ENCODE results near the gene HNRNPDL.
"Not testable (repeated sequence)": the region's sequence is repeated elsewhere in the genome, so short reads cannot be mapped to it uniquely, and the experiment has no call there.

The HNRNPDL gene

DNA sequence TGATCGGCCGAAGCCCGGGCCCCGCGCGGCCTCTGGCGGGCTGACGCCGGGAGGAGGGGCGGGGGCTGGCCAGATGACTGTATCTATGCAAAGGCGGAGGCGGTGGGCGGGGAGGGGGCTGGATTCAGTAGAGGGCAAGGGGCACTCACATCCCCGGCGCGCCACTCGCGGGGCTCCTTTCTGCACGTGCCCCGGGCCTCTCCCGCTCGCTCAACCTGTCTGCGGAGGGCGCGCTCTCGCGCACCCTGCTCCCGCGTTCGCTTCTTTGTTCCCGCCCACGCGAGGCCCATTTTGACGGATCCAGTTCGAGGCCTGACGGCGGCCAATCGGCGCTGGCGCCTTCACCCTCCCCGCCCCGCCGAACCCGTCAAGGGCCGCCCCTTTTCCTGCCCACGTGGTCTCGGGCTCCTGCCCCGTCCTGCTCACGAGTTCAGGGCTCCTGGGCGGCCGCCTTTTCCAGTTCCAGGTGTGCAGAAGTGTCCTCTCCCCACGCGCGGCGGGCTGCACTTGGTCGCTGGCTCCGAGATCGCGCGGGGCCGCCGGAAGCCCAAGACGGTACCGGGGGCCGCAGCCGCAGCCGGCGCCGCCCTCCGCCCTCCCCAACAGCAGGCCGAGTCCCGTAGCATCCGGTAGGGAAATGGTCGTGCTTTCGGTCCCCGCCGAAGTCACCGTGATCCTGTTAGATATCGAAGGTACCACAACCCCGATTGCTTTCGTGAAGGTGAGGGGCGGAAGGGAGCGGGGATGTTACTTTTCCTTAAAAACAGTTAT lies at the start of gene HNRNPDL, which contains the start of gene ENOPH1:
TSS of gene HNRNPDL (minus strand) at position 270 of the 771 bp plus-strand sequence. CDS start 772 bp downstream, outside the sequence.
TSS of gene ENOPH1 (plus strand) at position 398 of the 771 bp plus-strand sequence. CDS start at position 638, 240 bp downstream.
- DNase-seq = peak; percentile 94

- no peak for DNase-seq
Observed at GRCh38 chr4:82479562-82479961, 49.3 kb upstream of the HNRNPDL start.

DNA sequence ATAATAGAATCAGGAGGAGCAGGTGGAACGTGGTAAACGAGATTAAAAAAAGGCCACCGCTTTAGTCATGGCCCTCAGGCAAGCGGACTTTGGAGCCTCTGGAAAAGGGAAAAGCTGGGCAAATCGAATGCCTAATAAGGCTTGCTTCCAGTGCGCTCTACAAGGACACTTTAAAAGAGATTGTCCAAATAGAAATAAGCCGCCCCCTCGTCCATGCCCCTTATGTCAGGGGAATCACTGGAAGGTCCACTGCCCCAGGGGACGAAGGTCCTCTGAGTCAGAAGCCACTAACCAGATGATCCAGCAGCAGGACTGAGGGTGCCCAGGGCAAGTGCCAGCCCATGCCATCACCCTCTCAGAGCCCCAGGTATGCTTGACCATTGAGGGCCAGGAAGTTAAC lies 47.2 kb upstream of the HNRNPDL start:
- not testable (repeated sequence) for DNase-seq

- DNase-seq = not testable (repeated sequence)
Observed at GRCh38 chr4:82475931-82476330, 45.7 kb upstream of the HNRNPDL start.

DNA sequence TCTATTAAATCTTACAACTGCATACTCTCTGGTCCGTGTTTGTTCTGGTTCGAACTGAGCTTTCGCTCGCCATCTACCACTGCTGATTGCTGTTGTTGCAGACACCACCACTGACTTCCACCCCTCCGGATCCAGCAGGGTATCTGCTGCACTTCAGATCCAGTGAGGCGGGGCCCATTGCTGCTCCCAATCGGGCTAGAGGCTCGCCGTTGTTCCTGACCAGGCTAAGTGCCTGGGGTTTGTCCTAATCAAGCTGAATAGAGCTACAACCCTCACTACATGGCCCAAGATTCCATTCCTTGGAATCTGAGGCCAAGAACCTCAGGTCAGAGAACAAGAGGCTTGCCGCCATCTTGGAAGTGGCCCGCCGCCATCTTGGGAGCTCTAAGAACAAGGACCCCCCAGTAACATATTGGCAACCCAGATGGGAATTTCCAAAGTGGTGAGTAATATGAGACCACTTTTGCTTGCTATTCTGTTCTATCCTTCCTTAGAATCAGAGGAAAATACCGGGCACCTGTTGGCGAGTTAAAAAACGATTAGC lies 43.4 kb upstream of the HNRNPDL start:
- DNase-seq = no peak

GRCh38 chr4:82473080-82473479 lies 42.8 kb upstream of the HNRNPDL start:
- not testable (repeated sequence) for DNase-seq

GRCh38 chr4:82469791-82470345 lies 39.6 kb upstream of the HNRNPDL start:
- DNase-seq = no peak

DNA sequence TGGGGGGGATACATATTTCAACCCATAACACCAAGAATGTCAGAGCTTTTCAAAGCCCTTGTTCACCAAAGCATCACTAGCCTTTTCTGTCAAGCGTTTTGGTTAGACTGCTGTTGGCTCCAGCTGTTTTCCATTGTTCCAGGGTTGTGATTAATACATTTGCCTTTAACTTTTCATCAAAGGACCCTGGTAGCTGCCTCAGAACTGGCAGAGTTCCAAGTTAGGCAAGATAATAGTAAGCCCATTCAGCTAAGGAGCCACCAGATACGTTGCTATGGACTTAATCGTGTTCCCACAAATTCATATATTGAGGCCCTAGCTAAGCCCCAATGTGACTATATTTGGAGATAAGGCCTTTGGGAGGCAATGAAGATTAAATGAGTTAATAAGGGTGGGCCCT lies 37.2 kb upstream of the HNRNPDL start:
- no peak for DNase-seq

- DNase-seq = no peak
Observed at GRCh38 chr4:82463221-82463620, 33.0 kb upstream of the HNRNPDL start.

DNA sequence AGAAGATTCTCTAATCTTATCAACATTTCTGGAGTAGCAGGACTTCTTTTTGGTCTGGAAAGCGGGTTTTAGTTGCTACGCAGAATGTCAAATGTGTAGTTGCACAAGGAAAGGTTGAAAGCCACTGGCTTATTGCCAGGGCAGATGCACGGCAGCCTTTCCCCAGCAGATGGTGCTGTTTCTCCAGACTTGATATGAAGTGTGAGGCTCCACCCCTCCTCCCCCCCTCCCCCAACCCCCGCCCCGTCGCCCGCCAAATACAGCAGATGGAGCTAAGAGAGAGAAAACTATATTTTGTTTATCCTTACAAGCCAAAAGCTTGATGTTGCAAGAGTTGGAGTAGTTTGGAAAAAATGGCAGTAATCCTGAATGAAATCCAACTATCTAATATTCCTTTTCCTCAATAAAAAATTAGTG lies 32.2 kb upstream of the HNRNPDL start:
- peak; percentile 65 for DNase-seq

DNA sequence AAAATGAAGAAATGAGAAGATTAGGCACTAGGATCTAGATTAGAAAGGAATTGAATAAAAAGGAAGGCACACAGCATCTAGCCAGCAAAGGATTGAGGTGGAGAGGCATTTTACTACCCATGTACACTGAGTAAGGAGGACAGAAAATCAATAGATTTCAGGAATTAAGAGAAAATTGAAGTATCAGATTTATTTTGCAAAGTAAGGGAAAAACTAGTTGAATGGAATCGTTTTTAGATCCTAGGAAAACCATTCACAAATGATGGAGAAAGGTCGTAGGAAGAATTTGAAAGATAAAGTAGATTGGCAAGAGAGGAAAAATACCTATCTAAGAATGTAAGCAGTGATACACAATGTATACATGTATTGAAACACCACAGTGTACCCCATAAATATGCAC lies 31.4 kb upstream of the HNRNPDL start:
- DNase-seq = no peak

- DNase-seq = no peak
Observed at GRCh38 chr4:82458729-82459128, 28.5 kb upstream of the HNRNPDL start.

- no peak for DNase-seq
Observed at GRCh38 chr4:82457266-82457665, 27.0 kb upstream of the HNRNPDL start.

- no peak for DNase-seq
Observed at GRCh38 chr4:82452026-82452425, 21.8 kb upstream of the HNRNPDL start.

GRCh38 chr4:82450966-82451755 lies 20.9 kb upstream of the HNRNPDL start:
- DNase-seq = no peak

DNA sequence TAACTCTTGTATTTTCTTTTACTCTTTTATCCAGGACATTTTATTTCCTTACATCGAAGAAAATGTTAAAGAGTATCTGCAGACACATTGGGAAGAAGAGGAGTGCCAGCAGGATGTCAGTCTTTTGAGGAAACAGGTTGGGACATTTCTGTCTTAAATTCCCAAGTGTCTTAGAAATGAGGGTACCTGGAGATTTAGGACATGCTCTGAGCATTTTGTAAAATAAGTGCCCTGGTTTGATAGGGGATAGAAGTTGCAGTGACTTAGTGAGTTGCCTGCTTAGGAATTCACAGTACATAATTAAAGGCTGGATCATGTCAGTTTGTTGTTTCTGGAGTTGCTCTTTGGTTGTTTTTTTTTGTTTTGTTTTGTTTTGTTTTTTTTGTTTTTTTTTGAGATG lies 17.6 kb upstream of the HNRNPDL start:
- no peak for DNase-seq

- no peak for DNase-seq
Observed at GRCh38 chr4:82439088-82439487, 8.8 kb upstream of the HNRNPDL start.

DNA sequence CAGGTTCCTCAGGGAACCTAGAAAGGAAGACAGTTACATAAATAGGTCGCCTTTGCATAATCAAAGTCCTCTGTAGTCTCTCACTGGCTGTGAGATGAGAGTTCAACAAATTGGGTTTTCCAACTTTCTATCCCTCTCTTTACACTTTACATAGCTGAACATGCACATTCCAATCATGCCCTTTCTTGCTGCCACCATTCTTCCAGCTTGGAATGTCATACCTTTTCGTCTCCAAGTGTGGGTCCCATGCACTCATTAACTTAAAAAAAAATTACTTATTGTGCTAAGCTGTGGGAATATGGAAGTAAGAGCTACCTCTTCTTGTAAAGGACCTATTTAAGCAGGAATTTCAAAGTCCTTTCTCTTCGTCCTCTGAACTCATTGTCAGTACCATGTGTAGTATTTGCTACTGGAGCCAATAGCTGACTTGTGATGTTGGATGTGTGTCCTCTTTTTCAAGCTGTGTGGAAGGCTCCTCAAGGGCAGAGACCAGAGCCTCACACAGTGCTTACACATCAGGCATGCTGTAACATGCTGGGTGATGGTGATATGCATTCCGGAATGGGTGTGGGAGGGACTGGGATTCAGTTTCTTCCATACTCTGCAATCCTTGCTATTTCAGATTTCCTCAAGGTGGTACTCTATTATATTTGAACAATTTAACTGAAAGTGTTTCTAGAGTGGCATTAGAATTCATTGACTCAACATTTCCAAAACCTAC lies 7.2 kb upstream of the HNRNPDL start:
- no peak for DNase-seq

- DNase-seq = no peak
Observed at GRCh38 chr4:82436780-82437179, 6.5 kb upstream of the HNRNPDL start.

DNA sequence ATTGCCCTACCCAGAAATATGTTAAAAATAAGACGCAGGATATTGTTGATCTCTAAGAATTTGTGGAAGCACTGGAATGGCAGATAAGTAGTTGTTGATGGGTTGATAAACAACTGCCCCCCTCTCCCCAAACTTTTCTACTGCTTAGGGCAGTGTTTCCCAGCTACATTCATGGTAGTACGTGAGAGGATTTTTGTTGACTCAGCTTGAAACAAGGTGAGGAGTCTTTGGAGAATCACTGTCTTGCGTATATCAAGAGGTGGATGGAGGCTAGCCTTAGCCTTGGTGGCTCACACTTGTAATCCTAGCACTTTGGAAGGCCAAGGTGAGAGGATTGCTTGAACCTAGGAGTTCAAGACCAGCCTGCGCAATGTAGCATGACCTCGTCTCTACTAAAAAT lies 5.9 kb upstream of the HNRNPDL start:
- no peak for DNase-seq

DNA sequence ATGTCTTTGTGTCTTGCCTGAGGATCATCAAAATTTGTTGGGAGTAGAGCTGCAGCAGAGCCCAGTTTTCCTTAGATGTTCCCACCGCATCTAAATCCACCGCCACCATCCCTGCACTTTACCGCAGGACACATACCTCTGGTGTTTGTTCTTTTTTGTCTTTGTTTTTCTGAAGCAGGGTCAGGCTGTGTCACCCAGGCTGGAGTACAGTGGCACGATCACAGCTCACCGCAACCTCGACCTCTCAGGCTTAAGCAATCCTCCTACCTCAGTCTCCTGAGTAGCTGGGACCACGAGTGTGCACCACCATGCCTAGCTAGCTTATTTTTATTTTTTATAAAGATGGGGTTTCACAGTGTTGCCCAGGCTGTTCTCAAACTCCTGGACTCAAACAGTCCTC lies 4.7 kb upstream of the HNRNPDL start:
- no peak for DNase-seq

DNA sequence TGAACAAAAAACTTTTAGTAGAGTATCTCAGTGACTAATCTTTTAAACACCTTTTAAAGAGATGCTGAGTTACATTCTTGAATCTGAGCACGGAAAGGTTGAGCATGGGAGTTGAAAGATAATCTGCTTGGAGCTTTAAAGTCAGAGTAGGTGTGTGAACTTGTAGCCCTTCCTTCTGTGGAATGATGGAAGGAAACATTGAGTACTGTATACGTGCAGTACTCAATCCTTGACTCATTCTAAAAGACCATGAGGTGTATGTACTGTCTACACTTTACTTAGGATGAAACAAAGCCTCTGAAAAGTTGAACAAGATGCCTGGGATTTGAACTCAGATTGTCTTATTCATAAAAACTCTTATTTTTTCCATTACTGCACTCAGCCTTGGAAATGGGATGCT lies 3.5 kb upstream of the HNRNPDL start:
- DNase-seq = no peak

GRCh38 chr4:82432596-82432995 lies 2.3 kb upstream of the HNRNPDL start:
- DNase-seq = no peak

Data from NCI-H446 treated with DMSO at 0.1 percent for 48 hours (cell line).